ENCODE measurements around the gene SCAMP2. TPM values are rescaled to one million over a fixed set of nuclear protein-coding genes. Genes with fewer than 3 reads are reported as not detected.
A peak's percentile ranks its signal among the peaks of the same experiment; 100 is the strongest.

SCAMP2 gene
- total RNA-seq, 1 experiment from 2014 or later, result 97.4 TPM

DNA sequence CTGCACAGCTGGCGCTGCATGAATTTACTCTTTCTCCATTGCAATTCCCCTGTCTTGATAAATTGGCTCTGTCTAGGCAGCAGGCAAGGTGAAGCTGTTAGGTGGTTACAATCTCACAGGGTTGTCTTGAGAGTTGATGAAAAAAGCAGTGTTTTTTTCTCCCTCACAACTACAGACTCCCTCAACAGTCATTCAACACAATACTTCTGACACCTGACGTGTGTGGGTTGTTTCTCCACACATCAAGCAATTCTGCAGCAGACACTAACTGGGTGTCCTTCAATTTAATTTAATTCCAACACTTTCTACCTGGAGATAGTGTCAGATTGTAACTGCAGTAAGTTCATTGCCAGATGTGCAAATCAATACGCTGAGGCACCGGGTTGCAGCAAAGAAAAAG lies 5.1 kb upstream of the SCAMP2 start:
- no peaks in the 10 kb centered on the region for H3K36me3 ChIP-seq (ENCODE audit: control insufficient read depth, insufficient read depth, low read length)
- Mint-ChIP-seq H3K27ac (ENCODE audit: unreplicated experiment) (no peak overlapping the region), H3K4me1 (ENCODE audit: low read depth, unreplicated experiment) (no peaks in the 10 kb centered on the region), H3K27me3 (ENCODE audit: insufficient read depth, unreplicated experiment) (no peaks in the 10 kb centered on the region), H3K36me3 (ENCODE audit: insufficient read depth, unreplicated experiment) (peaks cover 5% of the 10 kb centered on the region), H3K4me3 (ENCODE audit: unreplicated experiment) (no peak overlapping the region), H3K9me3 (ENCODE audit: unreplicated experiment) (peaks cover 9% of the 10 kb centered on the region)
- TF ChIP-seq, protein P1, sequence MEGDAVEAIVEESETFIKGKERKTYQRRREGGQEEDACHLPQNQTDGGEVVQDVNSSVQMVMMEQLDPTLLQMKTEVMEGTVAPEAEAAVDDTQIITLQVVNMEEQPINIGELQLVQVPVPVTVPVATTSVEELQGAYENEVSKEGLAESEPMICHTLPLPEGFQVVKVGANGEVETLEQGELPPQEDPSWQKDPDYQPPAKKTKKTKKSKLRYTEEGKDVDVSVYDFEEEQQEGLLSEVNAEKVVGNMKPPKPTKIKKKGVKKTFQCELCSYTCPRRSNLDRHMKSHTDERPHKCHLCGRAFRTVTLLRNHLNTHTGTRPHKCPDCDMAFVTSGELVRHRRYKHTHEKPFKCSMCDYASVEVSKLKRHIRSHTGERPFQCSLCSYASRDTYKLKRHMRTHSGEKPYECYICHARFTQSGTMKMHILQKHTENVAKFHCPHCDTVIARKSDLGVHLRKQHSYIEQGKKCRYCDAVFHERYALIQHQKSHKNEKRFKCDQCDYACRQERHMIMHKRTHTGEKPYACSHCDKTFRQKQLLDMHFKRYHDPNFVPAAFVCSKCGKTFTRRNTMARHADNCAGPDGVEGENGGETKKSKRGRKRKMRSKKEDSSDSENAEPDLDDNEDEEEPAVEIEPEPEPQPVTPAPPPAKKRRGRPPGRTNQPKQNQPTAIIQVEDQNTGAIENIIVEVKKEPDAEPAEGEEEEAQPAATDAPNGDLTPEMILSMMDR (IDR thresholded peaks at IDR 0.05; ENCODE audit: insufficient read depth in 1 of 2, low read depth in 1 of 2, low read length in 1 of 2, severe bottlenecking in 1 of 2, unreplicated experiment in 1 of 2), result no peak
- DNase-seq, result no peak
- POLR2A ChIA-PET, result no interaction called here
- H3K4me1 ChIP-seq, result no peaks in the 10 kb centered on the region
- no peak overlapping the region for H3K4me3 ChIP-seq (ENCODE audit: low read depth, low read length)
- H3K9me3 ChIP-seq, result peaks cover 13% of the 10 kb centered on the region
- intact Hi-C loops (cut with micrococcal nuclease; ENCODE audit: unreplicated experiment), result no loop called here
- CTCF ChIA-PET, result no interaction called here
- H3K27me3 ChIP-seq (replicated peaks; ENCODE audit: control insufficient read depth, insufficient read depth, low read length), result no peaks in the 10 kb centered on the region
- BruUV-seq (replicated peaks), result no TSS peak

- no TSS peak for BruUV-seq (replicated peaks)
- CTCF ChIA-PET, result interaction anchor here (2.1 kb wide), 1 partner anchor 28 kb away, joined by 7 read pairs; no protein-coding TSS in a partner anchor
- DNase-seq, result peak in 1 of 2 experiments; percentile 35
Observed at GRCh38 chr15:74873756-74874424, 725 bp upstream of the SCAMP2 start.

DNA sequence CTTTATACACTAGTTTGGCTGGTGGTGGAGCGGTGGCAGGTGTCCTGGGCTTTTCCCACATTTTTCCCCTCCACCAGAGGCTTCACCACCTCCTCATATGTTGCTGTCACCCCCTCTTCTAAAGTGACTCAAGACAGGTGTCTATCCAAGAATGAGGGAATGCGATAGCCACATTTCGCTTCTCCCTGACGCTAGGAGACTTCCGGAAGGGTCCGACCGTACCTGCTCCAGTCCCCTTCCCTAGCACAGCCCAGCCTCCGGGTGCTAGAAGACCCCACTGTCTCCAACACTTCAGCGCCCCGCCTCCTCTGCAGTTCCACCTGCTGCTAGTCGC lies 496 bp downstream of the SCAMP2 start:
- Mint-ChIP-seq H3K4me1 (ENCODE audit: low read depth, unreplicated experiment) (peaks cover 21% of the 10 kb centered on the region), H3K27ac (ENCODE audit: unreplicated experiment) (peak overlapping the region; percentile 81), H3K9me3 (ENCODE audit: unreplicated experiment) (no peaks in the 10 kb centered on the region), H3K36me3 (ENCODE audit: insufficient read depth, unreplicated experiment) (peaks cover 45% of the 10 kb centered on the region), H3K27me3 (ENCODE audit: insufficient read depth, unreplicated experiment) (no peaks in the 10 kb centered on the region), H3K4me3 (ENCODE audit: unreplicated experiment) (peak overlapping the region; percentile 82)
- peaks cover 6% of the 10 kb centered on the region; the same call in 1 of the 2 replicates for H3K9me3 ChIP-seq
- ChIA-PET CTCF (interaction anchor here (2.1 kb wide), 1 partner anchor 29 kb away, joined by 7 read pairs; no protein-coding TSS in a partner anchor), POLR2A (interaction anchor here (0.7 kb wide), 1 partner anchor 82 kb away, joined by 3 read pairs; no protein-coding TSS in a partner anchor)
- H3K4me1 ChIP-seq, result peaks cover 38% of the 10 kb centered on the region
- peaks cover 2% of the 10 kb centered on the region; the same call in 1 of the 2 replicates for H3K36me3 ChIP-seq (ENCODE audit: control insufficient read depth, insufficient read depth, low read length)
- intact Hi-C loops (cut with micrococcal nuclease; ENCODE audit: unreplicated experiment), result loop anchor here (1.0 to 5.0 kb wide), 3 partner anchors 18 to 35 kb away; partner anchors contain the start of genes FAM219B, MPI and ULK3
- no peak for DNase-seq
- TF ChIP-seq, protein P1 (IDR thresholded peaks at IDR 0.05; ENCODE audit: insufficient read depth in 1 of 2, low read depth in 1 of 2, low read length in 1 of 2, severe bottlenecking in 1 of 2, unreplicated experiment in 1 of 2), result no peak
- H3K27me3 ChIP-seq (replicated peaks; ENCODE audit: control insufficient read depth, insufficient read depth, low read length), result no peaks in the 10 kb centered on the region
- peak overlapping the region; percentile 81 for H3K4me3 ChIP-seq (ENCODE audit: low read depth, low read length)
- BruUV-seq (replicated peaks), result TSS peak; percentile 35

More at GRCh38 chr15:74873756-74874424, 725 bp upstream of the SCAMP2 start:
- Histone ChIP-seq H3K4me3 (ENCODE audit: low read depth, low read length) (peak overlapping the region; percentile 81), H3K27me3 (replicated peaks; ENCODE audit: control insufficient read depth, insufficient read depth, low read length) (no peaks in the 10 kb centered on the region), H3K9me3 (no peaks in the 10 kb centered on the region), H3K36me3 (ENCODE audit: control insufficient read depth, insufficient read depth, low read length) (no peaks in the 10 kb centered on the region), H3K4me1 (peaks cover 26% of the 10 kb centered on the region)
- Mint-ChIP-seq H3K9me3 (ENCODE audit: unreplicated experiment) (no peaks in the 10 kb centered on the region), H3K4me1 (ENCODE audit: low read depth, unreplicated experiment) (peaks cover 17% of the 10 kb centered on the region), H3K36me3 (ENCODE audit: insufficient read depth, unreplicated experiment) (peaks cover 36% of the 10 kb centered on the region), H3K4me3 (ENCODE audit: unreplicated experiment) (peak overlapping the region; percentile 82), H3K27ac (ENCODE audit: unreplicated experiment) (peak overlapping the region; percentile 81), H3K27me3 (ENCODE audit: insufficient read depth, unreplicated experiment) (no peaks in the 10 kb centered on the region)
- intact Hi-C loops (cut with micrococcal nuclease; ENCODE audit: unreplicated experiment), result loop anchor here (1.0 to 5.0 kb wide), 3 partner anchors 16 to 33 kb away; partner anchors contain the start of genes FAM219B, MPI and ULK3
- TF ChIP-seq, protein P1 (IDR thresholded peaks at IDR 0.05; ENCODE audit: insufficient read depth in 1 of 2, low read depth in 1 of 2, low read length in 1 of 2, severe bottlenecking in 1 of 2, unreplicated experiment in 1 of 2), result no peak
- POLR2A ChIA-PET, result interaction anchor here (0.6 kb wide), 2 partner anchors 13 to 81 kb away, joined by 3 to 4 read pairs; no protein-coding TSS in a partner anchor
